Endothelial cell of umbilical vein (primary cell): Measurements from ENCODE around the gene MAP3K4. TPM values are rescaled to one million over a fixed set of nuclear protein-coding genes. Genes with fewer than 3 reads are reported as not detected.

ENCODE experiments used
- BruUV-seq: library from RNA; stranded (reverse); fragments of 400-500 nt; replicated peaks from 2 replicates; lab custom pipeline; 2021; lab: Mats Ljungman, UMichigan
- CTCF ChIA-PET: fragments of 300-600, 350-600 bp; sonication (Branson Sonifier 250); formaldehyde crosslinking; loops from one replicate; lab custom pipeline; 2021; ENCODE audit warnings: antibody characterized with exemption, inconsistent platforms; lab: Charles Lee
- POLR2A ChIA-PET: fragments of 300-600, 350-600 bp; sonication (Branson Sonifier 250); formaldehyde crosslinking; loops from one replicate; lab custom pipeline; 2021; ENCODE audit warnings: antibody characterized with exemption, inconsistent platforms; lab: Charles Lee
- DNase-seq: peaks from one replicate; pipeline ENCODE4 v3.0.0-alpha.2; 2011; ENCODE audit warnings: low read depth, low spot score
- FAIRE-seq: peaks from 2 replicates; lab custom pipeline; 2011; peaks lifted over from hg19 to GRCh38; lab: Jason Lieb, UNC
- H2AFZ ChIP-seq: 2 replicates; pipeline ENCODE4 v1.6.0; 2012; ENCODE audit warnings: low read depth, low read length, control low read depth, inconsistent platforms
- H3K27ac ChIP-seq: 2 replicates; pipeline ENCODE4 v1.5.1; 2011; ENCODE audit warnings: low read depth, mild to moderate bottlenecking, control low read depth, low read length, moderate library complexity; ENCODE audit not compliant: insufficient read depth
- H3K27me3 ChIP-seq, 2 experiments: 2 replicates each; pipeline versions ENCODE4 v1.6.0 to v1.6.1; 2011; ENCODE audit warnings: low read length in 2 of 2, mixed read lengths in 1 of 2; ENCODE audit not compliant: control insufficient read depth in 2 of 2, insufficient read depth in 2 of 2
- H3K36me3 ChIP-seq, 2 experiments: 2 replicates in 1 of 2; 3 replicates in 1 of 2; pipeline ENCODE4 v1.5.1; 2011; ENCODE audit warnings: low read length in 2 of 2, mild to moderate bottlenecking in 1 of 2, moderate library complexity in 1 of 2; ENCODE audit not compliant: control insufficient read depth in 2 of 2, insufficient read depth in 2 of 2; ENCODE audit errors: extremely low read depth in 1 of 2
- H3K4me1 ChIP-seq: 3 replicates; pipeline ENCODE4 v1.5.1; 2011; ENCODE audit warnings: mild to moderate bottlenecking, low read length; ENCODE audit not compliant: control insufficient read depth, insufficient read depth; ENCODE audit errors: extremely low read depth
- H3K4me2 ChIP-seq: 2 replicates; pipeline ENCODE4 v1.6.1; 2011; ENCODE audit warnings: low read length, control low read depth, mixed read lengths; ENCODE audit not compliant: insufficient read depth
- H3K4me3 ChIP-seq, 3 experiments: fragments of 200-600 bp in 1 of 3; sonication (generic), shearing (Covaris generic) in 1 of 3; replicated peaks in 1 of 3; 2 replicates each; pipeline ENCODE4 v1.5.1; 2011 to 2016; ENCODE audit warnings: control low read depth in 3 of 3, low read length in 3 of 3, mild to moderate bottlenecking in 2 of 3, inconsistent platforms in 1 of 3, low read depth in 1 of 3, moderate library complexity in 1 of 3; ENCODE audit not compliant: insufficient read depth in 1 of 3
- H3K79me2 ChIP-seq: 2 replicates; pipeline ENCODE4 v1.6.0; 2012; ENCODE audit warnings: low read length, inconsistent platforms; ENCODE audit not compliant: control insufficient read depth, insufficient read depth
- H3K9ac ChIP-seq: replicated peaks from 2 replicates; pipeline ENCODE3; 2011; ENCODE audit warnings: low read length, control low read depth; ENCODE audit not compliant: insufficient read depth; ENCODE audit errors: extremely low read depth
- H3K9me1 ChIP-seq: replicated peaks from 3 replicates; pipeline ENCODE4 v1.6.0; 2011; ENCODE audit warnings: mild to moderate bottlenecking, low read length; ENCODE audit not compliant: control insufficient read depth, insufficient read depth; ENCODE audit errors: extremely low read depth
- H3K9me3 ChIP-seq: replicated peaks from 2 replicates; pipeline ENCODE4 v1.5.1; 2012; ENCODE audit warnings: low read length, inconsistent platforms; ENCODE audit not compliant: control insufficient read depth, insufficient read depth
- H4K20me1 ChIP-seq: replicated peaks from 2 replicates; pipeline ENCODE3; 2011; ENCODE audit warnings: mild to moderate bottlenecking, low read length; ENCODE audit not compliant: control insufficient read depth, insufficient read depth; ENCODE audit errors: extremely low read depth
- CTCF ChIP-seq, 2 donors: IDR thresholded peaks; 1 replicate in 1 of 2; 2 replicates in 1 of 2; pipeline ENCODE4 v1.5.1; 2011; ENCODE audit warnings: low read length in 2 of 2, mild to moderate bottlenecking in 2 of 2, moderate library complexity in 2 of 2, control low read depth in 1 of 2, inconsistent platforms in 1 of 2, low read depth in 1 of 2; ENCODE audit not compliant: insufficient read depth in 1 of 2; ENCODE audit errors: extremely low read depth in 1 of 2
- EZH2 ChIP-seq: IDR thresholded peaks from 2 replicates; pipeline ENCODE4 v1.6.1; 2012; ENCODE audit warnings: borderline replicate concordance, low read depth, mild to moderate bottlenecking, moderate library complexity, low read length, inconsistent platforms; ENCODE audit not compliant: severe bottlenecking
- FOS ChIP-seq: IDR thresholded peaks from 2 replicates; pipeline ENCODE4 v1.6.1; 2011; ENCODE audit warnings: mild to moderate bottlenecking, low read length, moderate library complexity, borderline replicate concordance; ENCODE audit not compliant: insufficient read depth
- GATA2 ChIP-seq: IDR thresholded peaks from 2 replicates; pipeline ENCODE4 v1.7.0; 2011; ENCODE audit warnings: low read depth, mild to moderate bottlenecking, moderate library complexity, mixed read lengths, low read length; ENCODE audit not compliant: insufficient read length, insufficient read depth
- JUN ChIP-seq: IDR thresholded peaks from 2 replicates; pipeline ENCODE4 v1.6.1; 2011; ENCODE audit warnings: borderline replicate concordance, low read depth; ENCODE audit not compliant: insufficient read length, insufficient read depth
- MAX ChIP-seq: IDR thresholded peaks from 2 replicates; pipeline ENCODE4 v1.6.1; 2011; ENCODE audit not compliant: insufficient read depth, insufficient read length
- MYC ChIP-seq: IDR thresholded peaks from one replicate; pipeline ENCODE4 v1.6.1; 2011; ENCODE audit warnings: mild to moderate bottlenecking, low read depth, low read length
- POLR2A ChIP-seq: IDR thresholded peaks from 2 replicates; pipeline ENCODE4 v1.6.1; 2012; ENCODE audit warnings: low read depth, mild to moderate bottlenecking, control low read depth, low read length
- POLR2AphosphoS5 ChIP-seq: IDR thresholded peaks from 2 replicates; pipeline ENCODE4 v1.6.1; 2012; ENCODE audit warnings: low read depth, mild to moderate bottlenecking, control low read depth, low read length, moderate library complexity; ENCODE audit not compliant: insufficient read depth
- dilution Hi-C: fragments of 300-500 bp; cut with MboI; formaldehyde crosslinking; loops from one replicate; pipeline ENCODE4 v1.15.0; 2019; ENCODE audit warnings: low sequenced_read_pairs; ENCODE audit not compliant: extremely low pct_ligation_motif_present
- intact Hi-C: fragments of 100-400 bp; cut with micrococcal nuclease; formaldehyde crosslinking; loops from one replicate; pipeline ENCODE4 v1.10.0; 2022
- polyA plus RNA-seq, 4 experiments: library from polyadenylated mRNA; depleted of rRNA in 3 of 4; stranded (reverse) in 3 of 4; unstranded in 1 of 4; fragments of >200 nt; gene quantifications; 2 replicates each; pipeline versions ENCODE4 v1.2.1 to v1.2.3, GENCODE V29; 2011 to 2012; ENCODE audit warnings: missing spikeins in 1 of 4
- total RNA-seq: library from RNA; stranded (reverse); gene quantifications from 2 replicates; pipeline ENCODE4 v1.2.3, GENCODE V29; 2021

MAP3K4 gene
- total and polyA plus RNA-seq, 2 donors (not counting 3 experiments of a cell fraction or from before 2014, with no cell fraction given), result 10.8 to 42.3 TPM

DNA sequence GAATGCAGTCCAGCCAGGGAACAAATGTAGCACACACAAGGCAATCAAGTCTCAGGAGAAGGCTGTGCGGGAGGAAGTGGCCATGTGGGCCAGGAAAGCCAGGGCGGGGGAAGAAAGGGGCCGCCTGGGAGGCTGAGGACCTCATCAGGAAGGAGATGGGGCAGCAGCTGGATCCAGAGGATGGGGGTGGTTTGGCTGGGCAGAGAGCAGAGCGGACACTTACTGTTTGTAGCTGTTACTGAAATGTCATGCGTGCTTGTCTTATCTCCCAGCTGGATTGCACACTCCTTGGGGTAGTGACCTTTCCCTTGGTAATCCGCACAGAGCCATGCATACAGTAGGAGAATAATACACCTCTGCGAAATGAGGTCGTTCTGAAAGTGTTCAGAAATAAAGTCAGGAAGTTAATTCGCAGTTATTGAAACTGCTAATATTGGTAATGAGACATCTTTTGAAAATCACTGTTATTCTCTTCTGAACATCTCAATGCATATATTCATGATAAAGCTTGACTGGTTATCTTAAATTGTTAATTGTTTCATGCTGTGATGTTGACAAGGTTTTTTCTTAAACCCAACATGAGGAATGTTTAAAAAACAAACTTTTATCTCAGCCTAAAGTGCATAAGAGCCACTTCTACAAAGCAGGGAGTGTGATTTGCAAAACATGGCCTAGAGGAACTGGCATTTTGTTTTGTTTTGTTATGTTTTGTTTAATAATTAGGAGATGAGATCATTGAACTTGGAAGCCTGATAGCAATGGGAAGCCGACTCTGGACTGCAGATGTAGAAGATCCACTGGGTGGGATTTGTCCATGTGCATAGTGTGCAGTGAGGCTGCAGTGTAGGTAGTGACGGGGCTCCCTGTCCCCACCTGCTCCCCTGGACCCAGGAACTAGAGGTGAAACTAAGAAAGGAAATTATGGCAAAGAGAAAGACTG is 18.0 kb upstream of the MAP3K4 start:
- CTCF ChIA-PET, result no interaction called here
- Histone ChIP-seq H3K27me3 (peaks cover 0 to 5% of the 10 kb centered on the region in 2 experiments), H3K36me3 (no peaks in the 10 kb centered on the region), H3K79me2 (no peaks in the 10 kb centered on the region), H3K9me1 (no peaks in the 10 kb centered on the region), H3K9ac (no peak overlapping the region), H3K27ac (no peak overlapping the region), H3K4me3 (no peak overlapping the region), H3K9me3 (no peaks in the 10 kb centered on the region), H3K4me1 (no peaks in the 10 kb centered on the region), H3K4me2 (no peak overlapping the region), H2AFZ (no peak overlapping the region), H4K20me1 (no peaks in the 10 kb centered on the region)
- intact Hi-C loops (no loop called here), dilution Hi-C loops (no loop called here)
- FAIRE-seq (no peak), DNase-seq (no peak)
- BruUV-seq, result no TSS peak
- POLR2A ChIA-PET, result no interaction called here
- no peak for TF ChIP-seq GATA2
- TF ChIP-seq POLR2AphosphoS5, result no peak
- no peak for TF ChIP-seq JUN
- TF ChIP-seq POLR2A, result no peak
- TF ChIP-seq EZH2, result no peak
- no peak for TF ChIP-seq FOS
- no peak for TF ChIP-seq MYC
- no peak for TF ChIP-seq CTCF (IDR thresholded peaks at IDR 0.05; ENCODE audit: extremely low read depth in 1 of 2, insufficient read depth in 1 of 2, low read depth in 1 of 2, low read length in 2 of 2)
- TF ChIP-seq MAX, result no peak
